ENCODE data around the gene PLEKHA6. TPM values are rescaled to one million over a fixed set of nuclear protein-coding genes. Genes with fewer than 3 reads are reported as not detected.

PLEKHA6 gene
- total and polyA plus RNA-seq, 2 donors (not counting 1 experiment from before 2014, with no cell fraction given): 0.31 to 0.47 TPM

DNA sequence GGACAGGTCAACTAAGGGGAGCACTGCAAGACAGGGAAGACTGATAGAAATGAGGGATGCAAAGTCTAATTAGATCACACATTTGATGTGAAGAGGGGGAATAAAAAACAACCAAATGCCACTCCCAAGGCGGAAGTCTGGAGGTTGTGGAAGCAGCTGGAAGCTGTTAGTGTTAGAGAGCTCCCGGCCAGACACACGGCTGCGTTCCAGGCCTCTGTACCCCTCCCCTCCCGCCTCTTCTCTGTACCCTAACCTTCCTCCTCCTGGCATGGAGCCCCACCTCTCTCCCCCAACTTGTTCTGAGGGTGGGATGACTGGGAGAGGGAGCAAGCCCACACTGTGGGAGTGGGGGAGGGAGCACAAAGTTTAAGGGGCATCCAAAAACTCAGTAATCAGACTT is 67.0 kb downstream of the PLEKHA6 start:
- Histone ChIP-seq H3K79me2 (ENCODE audit: control insufficient read depth, insufficient read depth, low read length) (no peaks in the 10 kb centered on the region), H3K27me3 (replicated peaks in 1 of 4; ENCODE audit: control extremely low read depth in 1 of 4, control insufficient read depth in 3 of 4, insufficient read depth in 4 of 4, low read length in 3 of 4) (no peaks in the 10 kb centered on the region), H3K4me2 (replicated peaks; ENCODE audit: low read depth, low read length, poor library complexity, severe bottlenecking) (no peak overlapping the region), H3K27ac (ENCODE audit: low read length in 2 of 2) (no peak overlapping the region), H4K20me1 (ENCODE audit: control insufficient read depth, insufficient read depth, low read length, poor library complexity, severe bottlenecking) (no peaks in the 10 kb centered on the region), H3K9ac (ENCODE audit: low read length) (no peak overlapping the region), H3K9me3 (ENCODE audit: control extremely low read depth in 1 of 3, control insufficient read depth in 2 of 3, insufficient read depth in 1 of 3, low read length in 2 of 3) (peaks cover 0 to 3% (median 0%) of the 10 kb centered on the region in 3 donors), H3K4me1 (ENCODE audit: control insufficient read depth in 2 of 2, insufficient read depth in 2 of 2, low read length in 2 of 2) (peaks cover 0 to under 1% of the 10 kb centered on the region in 2 donors), H3K4me3 (ENCODE audit: control extremely low read depth in 1 of 5, extremely low read depth in 1 of 5, insufficient read depth in 1 of 5, low read depth in 2 of 5, low read length in 4 of 5) (no peak overlapping the region), H2AFZ (ENCODE audit: insufficient read depth, low read depth, low read length, poor library complexity, severe bottlenecking) (no peak overlapping the region), H3K36me3 (replicated peaks in 1 of 2; ENCODE audit: control extremely low read depth in 1 of 2, control insufficient read depth in 1 of 2, extremely low read depth in 1 of 2, insufficient read depth in 2 of 2, low read length in 1 of 2) (no peaks in the 10 kb centered on the region)
- H3K4me3 Mint-ChIP-seq: no peak overlapping the region
- H3K27ac Mint-ChIP-seq: no peak overlapping the region
- peaks cover 50% of the 10 kb centered on the region for H3K27me3 Mint-ChIP-seq
- TF ChIP-seq EZH2 (IDR thresholded peaks at IDR 0.05; ENCODE audit: borderline replicate concordance, insufficient read depth, low read depth, low read length, poor library complexity, severe bottlenecking): no peak
- CTCF ChIA-PET: no interaction called here
- DNase-seq (no peak), ATAC-seq (ENCODE audit: low read depth) (no peak)
- no CpG with 5 or more reads among the region's 5 CpGs for WGBS (ENCODE audit: insufficient coverage)
- intact Hi-C loops (cut with micrococcal nuclease): no loop called here
- POLR2A ChIA-PET: no interaction called here
- H3K4me1 Mint-ChIP-seq: no peaks in the 10 kb centered on the region
- peaks cover 3% of the 10 kb centered on the region for H3K9me3 Mint-ChIP-seq (ENCODE audit: insufficient read depth)

DNA sequence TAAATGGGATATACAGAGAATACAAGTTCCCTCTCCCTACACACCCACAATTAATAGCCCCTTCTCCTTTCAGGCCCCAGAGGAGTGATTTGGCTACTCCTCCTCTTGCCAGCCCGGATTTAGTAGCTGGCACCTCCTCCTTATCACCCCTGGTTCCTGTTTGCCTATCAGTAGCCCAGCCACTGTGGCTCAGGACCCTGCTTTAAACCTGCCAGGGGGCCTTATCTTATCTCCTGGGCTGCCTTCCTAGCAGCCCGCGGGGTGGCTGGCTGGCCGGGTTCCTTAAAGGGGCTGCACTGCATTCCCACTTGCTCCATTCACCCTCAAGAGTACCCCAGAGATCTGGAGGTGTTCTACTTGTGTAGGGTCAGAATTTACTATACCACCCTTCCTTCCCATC is 70.4 kb downstream of the PLEKHA6 start:
- Mint-ChIP-seq H3K27me3 (peaks cover 32% of the 10 kb centered on the region), H3K9me3 (ENCODE audit: insufficient read depth) (peaks cover 3% of the 10 kb centered on the region), H3K4me3 (no peak overlapping the region), H3K4me1 (peaks cover 20% of the 10 kb centered on the region), H3K27ac (no peak overlapping the region)
- CTCF ChIA-PET: no interaction called here
- Histone ChIP-seq H3K27ac (ENCODE audit: low read length in 2 of 2) (no peak overlapping the region), H4K20me1 (ENCODE audit: control insufficient read depth, insufficient read depth, low read length, poor library complexity, severe bottlenecking) (no peaks in the 10 kb centered on the region), H3K4me3 (ENCODE audit: control extremely low read depth in 1 of 5, extremely low read depth in 1 of 5, insufficient read depth in 1 of 5, low read depth in 2 of 5, low read length in 4 of 5) (no peak overlapping the region), H3K79me2 (ENCODE audit: control insufficient read depth, insufficient read depth, low read length) (no peaks in the 10 kb centered on the region), H3K4me1 (ENCODE audit: control insufficient read depth in 2 of 2, insufficient read depth in 2 of 2, low read length in 2 of 2) (peaks cover 19% of the 10 kb centered on the region in 2 donors), H3K4me2 (replicated peaks; ENCODE audit: low read depth, low read length, poor library complexity, severe bottlenecking) (no peak overlapping the region), H3K36me3 (replicated peaks in 1 of 2; ENCODE audit: control extremely low read depth in 1 of 2, control insufficient read depth in 1 of 2, extremely low read depth in 1 of 2, insufficient read depth in 2 of 2, low read length in 1 of 2) (no peaks in the 10 kb centered on the region), H2AFZ (ENCODE audit: insufficient read depth, low read depth, low read length, poor library complexity, severe bottlenecking) (no peak overlapping the region), H3K9me3 (ENCODE audit: control extremely low read depth in 1 of 3, control insufficient read depth in 2 of 3, insufficient read depth in 1 of 3, low read length in 2 of 3) (no peaks in the 10 kb centered on the region), H3K9ac (ENCODE audit: low read length) (no peak overlapping the region), H3K27me3 (replicated peaks in 1 of 4; ENCODE audit: control extremely low read depth in 1 of 4, control insufficient read depth in 3 of 4, insufficient read depth in 4 of 4, low read length in 3 of 4) (no peaks in the 10 kb centered on the region)
- ATAC-seq (ENCODE audit: low read depth) (no peak), DNase-seq (no peak)
- POLR2A ChIA-PET: interaction anchor here (0.6 kb wide), 1 partner anchor 380 kb away, joined by 6 read pairs; no protein-coding TSS in a partner anchor
- TF ChIP-seq, protein P1, sequence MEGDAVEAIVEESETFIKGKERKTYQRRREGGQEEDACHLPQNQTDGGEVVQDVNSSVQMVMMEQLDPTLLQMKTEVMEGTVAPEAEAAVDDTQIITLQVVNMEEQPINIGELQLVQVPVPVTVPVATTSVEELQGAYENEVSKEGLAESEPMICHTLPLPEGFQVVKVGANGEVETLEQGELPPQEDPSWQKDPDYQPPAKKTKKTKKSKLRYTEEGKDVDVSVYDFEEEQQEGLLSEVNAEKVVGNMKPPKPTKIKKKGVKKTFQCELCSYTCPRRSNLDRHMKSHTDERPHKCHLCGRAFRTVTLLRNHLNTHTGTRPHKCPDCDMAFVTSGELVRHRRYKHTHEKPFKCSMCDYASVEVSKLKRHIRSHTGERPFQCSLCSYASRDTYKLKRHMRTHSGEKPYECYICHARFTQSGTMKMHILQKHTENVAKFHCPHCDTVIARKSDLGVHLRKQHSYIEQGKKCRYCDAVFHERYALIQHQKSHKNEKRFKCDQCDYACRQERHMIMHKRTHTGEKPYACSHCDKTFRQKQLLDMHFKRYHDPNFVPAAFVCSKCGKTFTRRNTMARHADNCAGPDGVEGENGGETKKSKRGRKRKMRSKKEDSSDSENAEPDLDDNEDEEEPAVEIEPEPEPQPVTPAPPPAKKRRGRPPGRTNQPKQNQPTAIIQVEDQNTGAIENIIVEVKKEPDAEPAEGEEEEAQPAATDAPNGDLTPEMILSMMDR (IDR thresholded peaks at IDR 0.05): no peak
- TF ChIP-seq EZH2 (IDR thresholded peaks at IDR 0.05; ENCODE audit: borderline replicate concordance, insufficient read depth, low read depth, low read length, poor library complexity, severe bottlenecking): no peak
- 67% methylated on average over 1 of the region's 4 CpGs for WGBS (ENCODE audit: insufficient coverage)
- intact Hi-C loops (cut with micrococcal nuclease): no loop called here
